GM10266 (cell line): Measurements from ENCODE around the gene TRPC4.

Experiments used
- DNase-seq: peaks from one replicate; pipeline ENCODE4 v3.0.0; 2012; ENCODE audit errors: extremely low spot score
- CTCF ChIP-seq: IDR thresholded peaks from 2 replicates; pipeline ENCODE4 v1.5.1; 2012; ENCODE audit warnings: mild to moderate bottlenecking, low read depth; ENCODE audit not compliant: control insufficient read depth, insufficient read depth; ENCODE audit errors: missing control alignments

The TRPC4 gene

GRCh38 chr13:37616131-37616530, 253.4 kb downstream of the TRPC4 start:
- no peak for TF ChIP-seq CTCF
- no peak for DNase-seq

GRCh38 chr13:37615276-37615675, 254.3 kb downstream of the TRPC4 start:
- DNase-seq = no peak

GRCh38 chr13:37613638-37614037, 255.9 kb downstream of the TRPC4 start:
- no peak for DNase-seq
- no peak for TF ChIP-seq CTCF

More at GRCh38 chr13:37615276-37615675, 254.3 kb downstream of the TRPC4 start:
- no peak for TF ChIP-seq CTCF

GRCh38 chr13:37613236-37613635, 256.3 kb downstream of the TRPC4 start:
- TF ChIP-seq CTCF = no peak
- no peak for DNase-seq

DNA sequence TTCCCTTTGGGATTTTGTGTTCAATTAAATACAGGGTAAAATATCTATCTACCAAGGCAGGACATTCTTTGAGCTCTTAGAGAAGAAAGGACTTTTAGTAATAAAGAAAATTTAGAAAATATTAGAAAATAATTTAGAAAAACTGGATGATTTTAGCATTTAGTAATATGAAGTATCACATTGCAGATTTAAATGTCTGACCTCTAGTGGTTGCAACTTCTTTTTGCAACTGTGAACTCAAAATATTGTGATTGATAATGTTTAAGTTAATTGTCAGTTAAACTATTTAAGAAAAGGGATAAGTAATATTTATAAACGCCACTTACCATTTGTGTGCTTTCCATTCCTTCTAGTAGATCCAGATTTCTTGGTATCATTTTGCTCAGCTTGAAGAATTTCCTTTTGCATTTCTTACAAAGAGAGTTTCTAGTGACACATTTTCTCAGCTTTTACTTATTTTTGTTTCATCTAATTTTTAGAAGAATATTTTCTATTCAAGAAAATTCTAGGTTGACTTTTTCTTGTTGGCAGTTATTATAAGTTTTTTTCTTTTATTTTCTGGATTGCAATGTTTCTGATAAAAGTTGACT, 260.7 kb downstream of the TRPC4 start:
- TF ChIP-seq CTCF = peak; percentile 33
- peak; percentile 2 for DNase-seq

DNA sequence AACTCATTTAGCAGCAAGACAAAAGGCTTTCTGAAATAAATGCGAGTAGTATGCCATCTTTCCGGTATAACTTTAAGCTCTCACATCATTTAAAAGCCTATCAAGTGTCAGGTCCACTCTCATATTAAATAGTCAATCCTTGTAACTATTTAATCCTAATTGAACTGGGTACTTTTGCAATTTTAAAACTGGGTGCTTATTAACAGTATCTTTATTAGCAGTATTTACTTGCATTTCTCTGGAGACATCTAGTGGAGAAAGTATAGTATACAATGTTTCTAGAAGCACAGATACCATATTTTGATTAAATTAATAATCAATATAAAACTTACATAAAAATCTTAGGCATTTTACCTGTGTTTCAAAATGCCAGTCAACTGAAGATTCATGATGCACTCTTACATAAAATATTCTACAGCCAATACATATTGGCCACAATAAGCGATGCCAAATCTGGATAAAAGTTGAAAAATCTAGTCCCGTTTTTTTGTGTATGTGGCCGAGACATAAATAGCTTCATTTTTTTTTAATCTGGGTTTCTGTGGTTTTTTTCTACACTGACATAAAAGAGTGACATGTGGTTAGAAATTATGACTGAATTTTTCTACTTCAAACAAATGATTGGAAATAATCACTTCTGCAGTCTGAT, 266.7 kb downstream of the TRPC4 start:
- peak; percentile 6 for DNase-seq
- TF ChIP-seq CTCF = no peak

GRCh38 chr13:37601648-37602440, 267.7 kb downstream of the TRPC4 start:
- TF ChIP-seq CTCF = no peak
- DNase-seq = no peak
